Measurements from ENCODE around the gene TJP1. TPM values are rescaled to one million over a fixed set of nuclear protein-coding genes. Genes with fewer than 3 reads are reported as not detected.
A peak's percentile ranks its signal among the peaks of the same experiment; 100 is the strongest.

The TJP1 gene
- 89.3 and 111 TPM in 2 replicates for total RNA-seq (ENCODE audit: low replicate concordance)
- long read RNA-seq, partial matches to known transcripts = 15 of 29 reads
- long read RNA-seq, other reads (novel, unspliced or antisense) = 12 of 29 reads

- Mint-ChIP-seq H3K27me3 (peaks cover 6% of the 10 kb centered on the region), H3K4me3 (peak within 1 kb of the TSS; percentile 94), H3K4me1 (ENCODE audit: unreplicated experiment) (peaks cover 29% of the 10 kb centered on the region), H3K36me3 (peaks cover 10% of the 10 kb centered on the region), H3K9me3 (no peaks in the 10 kb centered on the region), H3K27ac (peak within 1 kb of the TSS; percentile 98)
- peak; percentile 88 for DNase-seq (ENCODE audit: extremely low spot score, unreplicated experiment)
- TF ChIP-seq CTCF (conservative IDR thresholded peaks at IDR 0.05) = no peak
Observed at GRCh38 chr15:29822100-29822683, at the start of gene TJP1. TSS of gene TJP1 (minus strand) at chr15:29822468. CDS start at chr15:29822028, 440 bp downstream.

- Mint-ChIP-seq H3K4me3 (no peak overlapping the region), H3K9me3 (no peaks in the 10 kb centered on the region)
Observed at GRCh38 chr15:29871401-29871800, 49.1 kb upstream of the TJP1 start.

GRCh38 chr15:29870495-29871151, 48.4 kb upstream of the TJP1 start:
- peaks cover 43% of the 10 kb centered on the region for H3K27me3 Mint-ChIP-seq
- H3K9me3 Mint-ChIP-seq = no peaks in the 10 kb centered on the region
- no peaks in the 10 kb centered on the region for H3K36me3 Mint-ChIP-seq
- H3K27ac Mint-ChIP-seq = peak overlapping the region; percentile 54
- peaks cover 25% of the 10 kb centered on the region for H3K4me1 Mint-ChIP-seq (ENCODE audit: unreplicated experiment)
- no peak for DNase-seq (ENCODE audit: extremely low spot score, unreplicated experiment)
- no peak for TF ChIP-seq CTCF (conservative IDR thresholded peaks at IDR 0.05)
- peak overlapping the region; percentile 71 for H3K4me3 Mint-ChIP-seq

More at GRCh38 chr15:29871401-29871800, 49.1 kb upstream of the TJP1 start:
- DNase-seq (ENCODE audit: extremely low spot score, unreplicated experiment) = no peak
- H3K36me3 Mint-ChIP-seq = no peaks in the 10 kb centered on the region
- TF ChIP-seq CTCF (conservative IDR thresholded peaks at IDR 0.05) = no peak
- H3K27ac Mint-ChIP-seq = no peak overlapping the region
- H3K27me3 Mint-ChIP-seq = peaks cover 39% of the 10 kb centered on the region
- peaks cover 23% of the 10 kb centered on the region for H3K4me1 Mint-ChIP-seq (ENCODE audit: unreplicated experiment)

- Mint-ChIP-seq H3K4me1 (ENCODE audit: unreplicated experiment) (peaks cover 17% of the 10 kb centered on the region), H3K36me3 (no peaks in the 10 kb centered on the region), H3K9me3 (no peaks in the 10 kb centered on the region), H3K27ac (no peak overlapping the region), H3K27me3 (peaks cover 40% of the 10 kb centered on the region), H3K4me3 (no peak overlapping the region)
- TF ChIP-seq CTCF (conservative IDR thresholded peaks at IDR 0.05) = no peak
- DNase-seq (ENCODE audit: extremely low spot score, unreplicated experiment) = no peak
Observed at GRCh38 chr15:29867241-29868000, 45.2 kb upstream of the TJP1 start.

- no peak for TF ChIP-seq CTCF (conservative IDR thresholded peaks at IDR 0.05)
- no peak overlapping the region for H3K27ac Mint-ChIP-seq
- peaks cover 14% of the 10 kb centered on the region for H3K4me1 Mint-ChIP-seq (ENCODE audit: unreplicated experiment)
- no peaks in the 10 kb centered on the region for H3K9me3 Mint-ChIP-seq
- no peaks in the 10 kb centered on the region for H3K36me3 Mint-ChIP-seq
- no peak overlapping the region for H3K4me3 Mint-ChIP-seq
- DNase-seq (ENCODE audit: extremely low spot score, unreplicated experiment) = no peak
- peaks cover 41% of the 10 kb centered on the region for H3K27me3 Mint-ChIP-seq
Observed at GRCh38 chr15:29866337-29866736, 44.1 kb upstream of the TJP1 start.
